Nephron progenitor cell (in vitro differentiated cells): ENCODE measurements around the gene RASGRP2.

Experiments
- DNase-seq: peaks from one replicate; pipeline ENCODE4 v3.0.0; 2021
- H3K27ac Mint-ChIP-seq: 2 replicates; pipeline ENCODE4 v1.8.0; 2021; ENCODE audit warnings: mild to moderate bottlenecking, moderate library complexity, mixed read lengths
- H3K27me3 Mint-ChIP-seq: 2 replicates; pipeline ENCODE4 v1.8.0; 2021; ENCODE audit warnings: mild to moderate bottlenecking, low read depth, mixed read lengths; ENCODE audit not compliant: poor library complexity
- H3K36me3 Mint-ChIP-seq: 2 replicates; pipeline ENCODE4 v1.8.0; 2021; ENCODE audit warnings: low read depth, mixed read lengths
- H3K4me1 Mint-ChIP-seq: 2 replicates; pipeline ENCODE4 v1.8.0; 2021; ENCODE audit warnings: mixed read lengths
- H3K4me3 Mint-ChIP-seq: 2 replicates; pipeline ENCODE4 v1.8.0; 2021; ENCODE audit warnings: mild to moderate bottlenecking, moderate library complexity, mixed read lengths
- H3K9me3 Mint-ChIP-seq: 2 replicates; pipeline ENCODE4 v1.8.0; 2021; ENCODE audit warnings: mild to moderate bottlenecking, moderate library complexity, mixed read lengths
- TF ChIP-seq, protein P1 (sequence below): fragments of 200-600 bp; sonication (generic); IDR thresholded peaks from 2 replicates; pipeline ENCODE4 v1.5.0; 2021; ENCODE audit warnings: antibody characterized with exemption

The RASGRP2 gene

DNA sequence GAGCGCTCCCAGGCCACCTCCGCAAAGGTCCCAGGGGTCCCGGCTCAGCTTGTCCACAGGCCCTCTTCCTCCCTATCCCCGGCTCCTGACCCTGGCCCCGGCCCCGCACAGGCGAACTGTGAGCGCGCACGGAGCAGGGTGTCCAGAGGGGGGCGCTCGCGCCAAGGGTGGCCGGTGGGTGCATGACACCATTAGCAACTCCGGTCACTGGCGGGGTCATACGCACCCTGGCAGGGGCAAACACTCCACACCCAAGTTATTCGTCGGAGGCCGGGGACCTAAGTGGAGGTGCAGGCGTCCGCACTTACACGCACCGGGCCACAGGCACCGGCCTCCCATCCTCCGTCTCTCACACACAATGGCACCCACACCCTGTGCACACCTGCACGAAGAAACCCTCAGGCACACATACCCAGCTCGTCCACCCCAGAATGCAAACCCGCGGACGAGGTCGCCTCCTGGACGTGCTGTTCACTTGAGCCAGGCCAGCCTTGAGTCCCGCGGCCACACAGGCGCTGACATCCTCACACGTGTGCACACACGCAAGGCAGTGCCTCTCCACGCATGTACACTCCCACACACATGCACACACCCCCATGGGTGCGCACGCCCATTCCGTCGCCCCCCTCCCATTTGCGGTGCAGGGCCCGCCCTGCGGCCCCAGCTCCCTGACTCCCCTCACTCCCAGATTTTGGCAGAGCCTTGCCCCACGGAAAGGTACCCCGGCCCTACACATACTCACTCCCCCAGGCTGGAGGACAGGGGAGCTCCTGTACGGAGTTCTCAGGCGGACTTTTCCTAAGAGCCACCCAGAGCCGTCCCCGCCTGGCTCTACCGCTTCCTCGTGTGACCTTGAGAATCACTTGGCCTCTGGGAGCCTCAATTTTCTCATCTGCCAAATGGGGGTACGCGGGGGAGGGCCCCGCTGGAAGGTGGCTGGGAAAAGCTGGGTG, at the start of gene RASGRP2:
Gene RASGRP2 (minus strand): TSS at position 552 of the 953 bp plus-strand sequence. CDS start 1,276 bp downstream, outside the sequence.
- H3K27ac Mint-ChIP-seq, result no peak within 1 kb of the TSS
- H3K27me3 Mint-ChIP-seq, result peaks cover 85% of the 10 kb centered on the region

DNA sequence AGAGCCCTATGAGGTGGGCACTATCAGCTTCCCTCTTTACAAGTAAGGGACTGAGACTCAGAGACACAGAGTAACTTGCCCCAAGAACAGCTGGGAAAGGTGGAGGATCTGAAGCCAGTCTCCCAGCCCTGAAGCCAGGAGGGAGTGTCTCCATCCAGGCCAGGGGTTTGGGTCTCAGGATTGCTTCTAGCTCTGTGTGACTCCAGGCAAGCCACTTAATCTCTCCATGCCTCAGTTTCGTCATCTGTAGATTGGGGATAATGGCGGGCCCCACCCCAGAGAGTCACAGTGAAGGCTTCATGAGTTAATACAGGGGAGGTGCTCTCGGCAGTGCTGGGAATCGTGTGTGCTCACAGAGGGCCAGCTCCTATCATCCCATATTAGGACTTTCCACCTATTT, 48.5 kb upstream of the RASGRP2 start:
- TF ChIP-seq, protein P1, sequence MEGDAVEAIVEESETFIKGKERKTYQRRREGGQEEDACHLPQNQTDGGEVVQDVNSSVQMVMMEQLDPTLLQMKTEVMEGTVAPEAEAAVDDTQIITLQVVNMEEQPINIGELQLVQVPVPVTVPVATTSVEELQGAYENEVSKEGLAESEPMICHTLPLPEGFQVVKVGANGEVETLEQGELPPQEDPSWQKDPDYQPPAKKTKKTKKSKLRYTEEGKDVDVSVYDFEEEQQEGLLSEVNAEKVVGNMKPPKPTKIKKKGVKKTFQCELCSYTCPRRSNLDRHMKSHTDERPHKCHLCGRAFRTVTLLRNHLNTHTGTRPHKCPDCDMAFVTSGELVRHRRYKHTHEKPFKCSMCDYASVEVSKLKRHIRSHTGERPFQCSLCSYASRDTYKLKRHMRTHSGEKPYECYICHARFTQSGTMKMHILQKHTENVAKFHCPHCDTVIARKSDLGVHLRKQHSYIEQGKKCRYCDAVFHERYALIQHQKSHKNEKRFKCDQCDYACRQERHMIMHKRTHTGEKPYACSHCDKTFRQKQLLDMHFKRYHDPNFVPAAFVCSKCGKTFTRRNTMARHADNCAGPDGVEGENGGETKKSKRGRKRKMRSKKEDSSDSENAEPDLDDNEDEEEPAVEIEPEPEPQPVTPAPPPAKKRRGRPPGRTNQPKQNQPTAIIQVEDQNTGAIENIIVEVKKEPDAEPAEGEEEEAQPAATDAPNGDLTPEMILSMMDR, result no peak
- no peaks in the 10 kb centered on the region for H3K27me3 Mint-ChIP-seq
- H3K27ac Mint-ChIP-seq, result no peak overlapping the region
- H3K4me3 Mint-ChIP-seq, result no peak overlapping the region
- DNase-seq, result no peak
- H3K36me3 Mint-ChIP-seq, result no peaks in the 10 kb centered on the region
- H3K9me3 Mint-ChIP-seq, result no peaks in the 10 kb centered on the region
- peaks cover 32% of the 10 kb centered on the region for H3K4me1 Mint-ChIP-seq

More for the DNA sequence above, at the start of gene RASGRP2:
- Mint-ChIP-seq H3K4me1 (peaks cover 18% of the 10 kb centered on the region), H3K9me3 (no peaks in the 10 kb centered on the region), H3K36me3 (peaks cover 5% of the 10 kb centered on the region), H3K4me3 (peak within 1 kb of the TSS; percentile 67)
- peak; percentile 67 for DNase-seq
- TF ChIP-seq, protein P1, result peak; percentile 36

DNA sequence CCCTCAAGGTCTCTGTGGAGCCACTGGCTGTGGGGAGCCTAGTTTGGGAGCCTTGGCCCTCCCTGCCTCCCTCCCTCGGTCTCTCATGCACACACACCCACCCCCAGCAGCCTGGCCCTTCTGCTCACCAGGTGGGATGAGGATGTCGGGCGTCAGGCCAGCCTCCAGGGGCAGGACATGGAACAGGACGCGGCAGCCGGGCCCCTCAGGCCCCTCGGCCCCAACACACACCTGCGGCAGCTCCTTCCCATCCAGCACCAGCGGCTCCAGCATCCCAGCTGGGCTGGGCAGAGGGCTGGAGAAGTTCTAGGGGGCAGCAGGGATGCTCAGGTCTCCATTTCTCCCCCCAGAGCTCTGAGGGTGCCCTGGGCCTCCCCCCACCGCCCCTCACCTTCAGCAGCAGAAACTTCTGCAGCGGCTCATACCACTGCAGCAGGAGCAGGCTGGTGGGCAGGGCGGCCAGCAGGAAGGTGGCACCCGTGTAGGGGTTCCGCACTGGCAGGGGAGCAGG, 47.9 kb upstream of the RASGRP2 start:
- Mint-ChIP-seq H3K27ac (no peak overlapping the region), H3K27me3 (no peaks in the 10 kb centered on the region), H3K4me3 (no peak overlapping the region), H3K4me1 (peaks cover 32% of the 10 kb centered on the region), H3K9me3 (no peaks in the 10 kb centered on the region), H3K36me3 (no peaks in the 10 kb centered on the region)
- no peak for DNase-seq
- TF ChIP-seq, protein P1, result no peak

DNA sequence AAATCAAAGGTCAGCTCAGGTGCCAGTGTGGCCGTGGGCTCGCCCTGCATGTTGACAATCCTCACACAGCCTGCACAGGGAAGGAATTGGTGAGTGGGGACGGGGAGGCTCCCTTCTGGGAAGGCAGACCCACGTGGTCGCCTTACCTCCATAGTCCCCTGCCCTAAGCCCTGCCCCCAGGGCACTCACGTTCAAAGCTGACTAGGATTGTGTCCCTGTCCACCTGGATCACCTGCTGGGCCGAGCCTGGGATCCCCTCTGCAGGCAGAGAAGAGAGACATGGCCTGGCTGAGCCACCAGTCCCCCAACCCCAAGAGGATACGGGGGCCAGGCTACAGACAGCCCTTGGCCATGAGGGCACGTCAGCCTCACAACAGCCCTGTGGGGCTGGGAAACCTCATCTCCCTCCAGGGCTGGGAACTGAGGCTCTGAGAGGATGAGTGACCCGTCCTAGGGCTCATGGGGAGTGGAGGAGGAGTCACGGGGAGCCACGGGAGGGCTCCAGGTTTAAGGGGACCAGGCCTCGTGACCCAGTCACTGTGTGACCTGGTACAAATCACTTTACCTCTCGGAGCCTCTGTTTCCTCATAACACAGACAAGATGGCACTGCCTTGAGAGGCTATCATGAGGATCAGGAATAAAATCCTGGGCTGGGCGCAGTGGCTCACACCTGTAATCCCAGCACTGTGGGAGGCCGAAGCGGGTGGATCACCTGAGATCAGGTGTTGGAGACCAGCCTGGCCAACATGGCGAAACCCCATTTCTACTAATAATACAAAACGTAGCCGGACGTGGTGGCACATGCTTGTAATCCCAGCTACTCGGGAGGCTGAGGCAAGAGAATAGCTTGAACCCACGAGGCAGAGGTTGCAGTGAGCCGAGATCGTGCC, 46.5 kb upstream of the RASGRP2 start:
- Mint-ChIP-seq H3K4me3 (no peak overlapping the region), H3K27ac (no peak overlapping the region), H3K4me1 (peaks cover 18% of the 10 kb centered on the region), H3K27me3 (no peaks in the 10 kb centered on the region), H3K9me3 (no peaks in the 10 kb centered on the region), H3K36me3 (no peaks in the 10 kb centered on the region)
- DNase-seq, result no peak
- TF ChIP-seq, protein P1, result no peak

DNA sequence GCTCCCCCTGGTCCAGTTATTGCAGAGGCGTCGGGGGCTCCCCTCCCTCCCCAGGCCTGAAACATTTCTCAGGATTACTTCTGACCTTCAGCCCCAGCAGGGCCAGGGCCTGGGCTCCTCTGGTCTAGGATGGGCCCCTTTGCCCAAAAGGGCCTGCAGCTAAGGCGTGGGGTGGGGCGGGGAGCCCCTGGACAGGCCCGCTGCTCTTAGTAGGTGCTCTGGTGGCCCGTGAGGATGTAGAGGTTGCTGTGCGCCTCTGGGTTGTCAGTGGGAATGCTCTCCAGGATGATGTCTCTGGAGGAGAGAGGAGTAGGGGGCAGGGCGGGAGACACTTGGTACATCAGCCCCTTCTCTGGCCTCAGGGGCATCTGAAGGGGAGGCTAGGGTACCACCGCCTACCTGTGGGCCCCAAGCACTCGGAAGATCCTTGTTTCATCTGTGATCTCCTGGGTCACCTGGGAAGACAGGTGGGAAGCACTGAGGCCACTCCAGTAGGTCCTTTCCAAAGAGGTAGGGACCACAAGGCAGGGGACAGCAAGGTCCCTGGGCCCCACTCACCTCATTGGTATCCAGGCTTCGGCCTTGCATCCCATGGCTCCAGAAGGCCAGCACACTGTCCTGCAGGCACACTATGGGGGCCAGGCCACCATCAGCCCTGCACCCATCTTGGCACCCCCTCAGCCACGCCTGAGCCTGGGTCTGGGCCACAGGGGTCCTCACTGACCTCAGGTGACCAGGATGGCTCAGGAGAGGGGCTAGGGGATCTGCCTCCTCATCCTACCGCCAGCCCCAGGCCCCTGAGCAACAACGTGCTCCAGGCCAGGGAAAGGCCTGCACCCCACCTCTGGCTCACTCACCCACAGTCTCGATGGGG, 45.6 kb upstream of the RASGRP2 start:
- H3K27me3 Mint-ChIP-seq, result no peaks in the 10 kb centered on the region
- no peak for DNase-seq
- no peak overlapping the region for H3K27ac Mint-ChIP-seq
- H3K36me3 Mint-ChIP-seq, result no peaks in the 10 kb centered on the region
- peaks cover 13% of the 10 kb centered on the region for H3K4me1 Mint-ChIP-seq
- H3K4me3 Mint-ChIP-seq, result no peak overlapping the region
- TF ChIP-seq, protein P1, result no peak
- no peaks in the 10 kb centered on the region for H3K9me3 Mint-ChIP-seq
